GM12878 (cell line): ENCODE results near the gene SLC25A29. TPM values are rescaled to one million over a fixed set of nuclear protein-coding genes. Genes with fewer than 3 reads are reported as not detected.

Experiments
- ATAC-seq: fragments of 200-7000 bp; cut with Tn5 transposase; 3 replicates; pipeline ENCODE4 v1.9.1; 2020; ENCODE audit warnings: mild to moderate bottlenecking, moderate library complexity
- BruUV-seq: library from RNA; stranded (reverse); fragments of 400-500 nt; replicated peaks from 2 replicates; lab custom pipeline; 2021; lab: Mats Ljungman, UMichigan
- CTCF ChIA-PET: fragments of 300-600 bp; sonication (Branson Sonifier 250); formaldehyde crosslinking; extraction: SDS; loops from one replicate; lab custom pipeline; 2021; ENCODE audit warnings: inconsistent platforms; lab: Yijun Ruan, JAX
- POLR2A ChIA-PET: fragments of 350-600 bp; formaldehyde crosslinking; extraction: SDS; loops from one replicate; lab custom pipeline; 2021; ENCODE audit warnings: inconsistent platforms; lab: Charles Lee
- RAD21 ChIA-PET: fragments of 300-600 bp; sonication (Branson Sonifier 250); formaldehyde crosslinking; loops from one replicate; lab custom pipeline; 2023; ENCODE audit warnings: antibody characterized with exemption; ENCODE audit not compliant: unreplicated experiment; lab: Charles Lee
- SMC1A ChIA-PET: fragments of 300-600 bp; sonication (Branson Sonifier 250); formaldehyde crosslinking; loops from one replicate; lab custom pipeline; 2023; ENCODE audit not compliant: unreplicated experiment, uncharacterized antibody; lab: Charles Lee
- DNase-seq: peaks from one replicate; pipeline ENCODE4 v3.0.0-alpha.2; 2011; ENCODE audit warnings: low read depth, low spot score
- FAIRE-seq: peaks from 3 replicates; lab custom pipeline; 2011; peaks lifted over from hg19 to GRCh38; lab: Jason Lieb, UNC
- H2AFZ ChIP-seq: 2 replicates; pipeline ENCODE4 v1.6.0; 2011; ENCODE audit warnings: low read depth, low read length, control low read depth; ENCODE audit not compliant: control insufficient read depth
- H3K27ac ChIP-seq: 2 replicates; pipeline ENCODE4 v1.5.1; 2011; ENCODE audit warnings: control low read depth; ENCODE audit not compliant: control insufficient read depth, insufficient read depth
- H3K27me3 ChIP-seq, 2 experiments: replicated peaks in 1 of 2; 2 replicates each; pipeline versions ENCODE4 v1.6.0 to v1.6.1; 2011; ENCODE audit warnings: low read length in 1 of 2; ENCODE audit not compliant: control insufficient read depth in 2 of 2, insufficient read depth in 2 of 2
- H3K36me3 ChIP-seq, 2 experiments: 2 replicates each; pipeline ENCODE4 v1.5.1; 2011; ENCODE audit warnings: low read length in 1 of 2; ENCODE audit not compliant: control insufficient read depth in 2 of 2, insufficient read depth in 2 of 2
- H3K4me1 ChIP-seq: 2 replicates; pipeline ENCODE4 v1.6.1; 2011; ENCODE audit warnings: mild to moderate bottlenecking, low read length, moderate library complexity, mixed read lengths; ENCODE audit not compliant: control insufficient read depth, insufficient read depth
- H3K4me2 ChIP-seq: 2 replicates; pipeline ENCODE4 v1.6.0; 2011; ENCODE audit warnings: control low read depth; ENCODE audit not compliant: control insufficient read depth, insufficient read depth
- H3K4me3 ChIP-seq: fragments of 200-600 bp; sonication (generic); 2 replicates; pipeline ENCODE4 v1.5.1; 2016
- H3K79me2 ChIP-seq: 2 replicates; pipeline ENCODE4 v1.6.0; 2011; ENCODE audit warnings: low read length; ENCODE audit not compliant: control insufficient read depth, insufficient read depth
- H3K9ac ChIP-seq: 2 replicates; pipeline ENCODE4 v1.8.0; 2011; ENCODE audit warnings: low read length, control low read depth, mixed read lengths; ENCODE audit not compliant: control insufficient read depth, insufficient read depth
- H3K9me3 ChIP-seq: replicated peaks from 3 replicates; pipeline ENCODE4 v1.5.1; 2011; ENCODE audit warnings: mild to moderate bottlenecking, low read length; ENCODE audit not compliant: control insufficient read depth, insufficient read depth
- H4K20me1 ChIP-seq: 2 replicates; pipeline ENCODE4 v1.6.0; 2011; ENCODE audit not compliant: control insufficient read depth, insufficient read depth
- ASH2L ChIP-seq: fragments of 300-600, 200-600 bp; sonication (generic); IDR thresholded peaks from 2 replicates; pipeline ENCODE4 v1.6.1; 2017; ENCODE audit warnings: low read depth, mild to moderate bottlenecking, borderline replicate concordance
- ATF2 ChIP-seq: IDR thresholded peaks from 2 replicates; pipeline ENCODE4 v1.6.1; 2012; ENCODE audit warnings: low read length, inconsistent platforms
- BCL11A ChIP-seq: IDR thresholded peaks from 2 replicates; pipeline ENCODE4 v1.6.1; 2011; ENCODE audit warnings: low read depth, low read length
- BHLHE40 ChIP-seq, 2 experiments: fragments of 450-650 bp in 1 of 2; IDR thresholded peaks; 2 replicates each; pipeline ENCODE4 v1.6.1; 2011 to 2017; ENCODE audit warnings: low read depth in 2 of 2, borderline replicate concordance in 1 of 2, improper control_type of control experiment in 1 of 2, low read length in 1 of 2, mild to moderate bottlenecking in 1 of 2
- BRCA1 ChIP-seq: IDR thresholded peaks from 2 replicates; pipeline ENCODE4 v1.6.1; 2011; ENCODE audit warnings: low read depth, low read length, improper control_type of control experiment
- CEBPZ ChIP-seq: fragments of 150-350 bp; IDR thresholded peaks from 2 replicates; pipeline ENCODE4 v1.6.1; 2016; ENCODE audit warnings: low read depth, low read length
- CHD1 ChIP-seq: IDR thresholded peaks from 2 replicates; pipeline ENCODE4 v1.6.1; 2012; ENCODE audit warnings: low read depth, low read length, improper control_type of control experiment
- DPF2 ChIP-seq: fragments of 450-650 bp; IDR thresholded peaks from 2 replicates; pipeline ENCODE4 v1.6.1; 2017; ENCODE audit warnings: mild to moderate bottlenecking
- FOXM1 ChIP-seq: IDR thresholded peaks from 2 replicates; pipeline ENCODE4 v1.6.1; 2012; ENCODE audit warnings: low read depth, mild to moderate bottlenecking, inconsistent platforms, low read length, moderate library complexity
- MTA2 ChIP-seq: fragments of 450-650 bp; IDR thresholded peaks from 2 replicates; pipeline ENCODE4 v1.6.1; 2016; ENCODE audit warnings: low read depth, mild to moderate bottlenecking, moderate library complexity
- MTA3 ChIP-seq: IDR thresholded peaks from 2 replicates; pipeline ENCODE4 v1.6.1; 2012; ENCODE audit warnings: low read length, inconsistent platforms, borderline replicate concordance
- NFYA ChIP-seq: IDR thresholded peaks from 2 replicates; pipeline ENCODE4 v1.6.1; 2011; ENCODE audit warnings: low read depth, mild to moderate bottlenecking, low read length, improper control_type of control experiment, borderline replicate concordance
- RBBP5 ChIP-seq: fragments of 200-600 bp; sonication (generic); conservative IDR thresholded peaks from 2 replicates; pipeline ENCODE4 v1.6.1; 2016
- REST ChIP-seq: IDR thresholded peaks from 2 replicates; pipeline ENCODE4 v1.6.1; 2012; ENCODE audit warnings: mild to moderate bottlenecking, low read depth, low read length
- SMAD1 ChIP-seq: fragments of 450-650 bp; IDR thresholded peaks from 2 replicates; pipeline ENCODE4 v1.6.1; 2018; ENCODE audit warnings: mild to moderate bottlenecking, low read depth; ENCODE audit not compliant: partially characterized antibody
- TBL1XR1 ChIP-seq: IDR thresholded peaks from 2 replicates; pipeline ENCODE4 v1.6.1; 2012; ENCODE audit warnings: low read depth, low read length, improper control_type of control experiment
- YBX1 ChIP-seq: fragments of 450-650 bp; IDR thresholded peaks from 2 replicates; pipeline ENCODE4 v1.6.1; 2016; ENCODE audit warnings: antibody characterized with exemption
- ZNF207 ChIP-seq: fragments of 450-650 bp; IDR thresholded peaks from 2 replicates; pipeline ENCODE4 v1.6.1; 2014; ENCODE audit warnings: antibody characterized with exemption, mild to moderate bottlenecking, borderline replicate concordance
- in situ Hi-C: fragments of 300-500 bp; cut with MboI; formaldehyde crosslinking; loops from 9 replicates; pipeline ENCODE4 v1.14.3; 2018; ENCODE audit warnings: mixed read lengths
- intact Hi-C: fragments of 100-400 bp; cut with micrococcal nuclease; formaldehyde crosslinking; loops from one replicate; pipeline ENCODE4 v1.14.2; 2022; ENCODE audit not compliant: unreplicated experiment
- polyA plus RNA-seq, 11 experiments: library from polyadenylated mRNA; depleted of rRNA in 4 of 11; unstranded in 6 of 11; stranded (reverse) in 5 of 11; fragments of >200 nt; fragmentation: Nextera tagmentation in 4 of 11; fragmentation: Illumina TruSeq in 1 of 11; extraction: Ambion mirVana in 4 of 11; extraction: Trizol in 1 of 11; gene quantifications; 1 replicate in 1 of 11; 2 replicates in 10 of 11; pipeline versions ENCODE4 v1.2.1 to v1.2.3, GENCODE V29; 2011 to 2016; ENCODE audit warnings: inconsistent platforms in 2 of 11, missing spikeins in 2 of 11, low read depth in 1 of 11
- total RNA-seq, 4 experiments: library from RNA; depleted of rRNA in 3 of 4; stranded (reverse); fragments of >200 nt in 3 of 4; fragmentation: Illumina TruSeq in 1 of 4; extraction: Trizol in 1 of 4; gene quantifications; 2 replicates each; pipeline versions ENCODE4 v1.2.1 to v1.2.3, GENCODE V29; 2013 to 2021

SLC25A29 gene
- total and polyA plus RNA-seq, 10 of the 15 experiments (the other 5 are each of a cell fraction or from before 2014, with no cell fraction given): 0.42 to 13.3 (median 4.0) TPM; not detected in 1

GRCh38 chr14:100256339-100256895 lies 49.8 kb downstream of the SLC25A29 start (continued):
- TF ChIP-seq ATF2 (peak; percentile 53; the same call in 1 of the 2 replicates), MTA2 (peak; percentile 71), FOXM1 (peak; percentile 47; the same call in 1 of the 2 replicates), BCL11A (peak; percentile 44; the same call in 1 of the 2 replicates), MTA3 (peak; percentile 86; the same call in 1 of the 2 replicates), REST (no peak), BRCA1 (no peak), NFYA (no peak), SMAD1 (no peak)

- Histone ChIP-seq H3K4me1 (peaks cover 27% of the 10 kb centered on the region), H3K79me2 (peaks cover 89% of the 10 kb centered on the region), H3K27me3 (no peaks in the 10 kb centered on the region), H3K4me2 (no peak overlapping the region), H2AFZ (no peak overlapping the region), H3K9ac (no peak overlapping the region), H3K36me3 (no peaks in the 10 kb centered on the region; a peak in 2 of 4 replicates), H3K9me3 (no peaks in the 10 kb centered on the region; the same call in 2 of the 3 replicates), H3K4me3 (no peak overlapping the region), H3K27ac (no peak overlapping the region), H4K20me1 (peaks cover 18% of the 10 kb centered on the region)
- ATAC-seq (no peak), FAIRE-seq (no peak), DNase-seq (no peak)
- ChIA-PET POLR2A (no interaction called here), SMC1A (no interaction called here), RAD21 (no interaction called here), CTCF (no interaction called here)
- intact Hi-C loops: no loop called here
- BruUV-seq: no TSS peak
- in situ Hi-C loops: no loop called here
- no peak for TF ChIP-seq BHLHE40 (IDR thresholded peaks at IDR 0.05; ENCODE audit: borderline replicate concordance in 1 of 2, low read depth in 2 of 2, low read length in 1 of 2)
- TF ChIP-seq CEBPZ: no peak
- no peak for TF ChIP-seq YBX1
- no peak for TF ChIP-seq ZNF207
- TF ChIP-seq DPF2: no peak
- no peak for TF ChIP-seq RBBP5
- no peak for TF ChIP-seq CHD1
- no peak for TF ChIP-seq TBL1XR1
- no peak for TF ChIP-seq ASH2L
Observed at GRCh38 chr14:100252684-100253083, 53.6 kb downstream of the SLC25A29 start.
